GM19324 (cell line): ENCODE data around the gene OR4D2.

Experiments
- ATAC-seq: cut with Tn5 transposase; IDR thresholded peaks from one replicate; pipeline ENCODE4 v1.9.1; 2021; ENCODE audit warnings: mild to moderate bottlenecking, moderate library complexity; ENCODE audit not compliant: unreplicated experiment, low FRiP score

The OR4D2 gene

GRCh38 chr17:58172369-58173071, 5.7 kb downstream of the OR4D2 start:
- ATAC-seq: no peak

GRCh38 chr17:58174871-58175270, 8.1 kb downstream of the OR4D2 start:
- ATAC-seq: no peak

- ATAC-seq: no peak
These were observed 9.4 kb downstream of the OR4D2 start for GRCh38 chr17:58176200-58176599.

- ATAC-seq: no peak
These were observed 15.0 kb downstream of the OR4D2 start for GRCh38 chr17:58181796-58182195.

- no peak for ATAC-seq
These were observed 16.7 kb downstream of the OR4D2 start for GRCh38 chr17:58183514-58183913.

- ATAC-seq: no peak
These were observed 17.7 kb downstream of the OR4D2 start for GRCh38 chr17:58184308-58184985.

- no peak for ATAC-seq
These were observed 18.4 kb downstream of the OR4D2 start for GRCh38 chr17:58184986-58185761.

- no peak for ATAC-seq
These were observed 19.8 kb downstream of the OR4D2 start for GRCh38 chr17:58186591-58186990.

- no peak for ATAC-seq
These were observed 20.3 kb downstream of the OR4D2 start for GRCh38 chr17:58187063-58187462.

- ATAC-seq: no peak
These were observed 20.9 kb downstream of the OR4D2 start for GRCh38 chr17:58187675-58188074.

GRCh38 chr17:58189436-58190146, 22.8 kb downstream of the OR4D2 start:
- ATAC-seq: no peak

GRCh38 chr17:58191241-58191896, 24.6 kb downstream of the OR4D2 start:
- ATAC-seq: no peak

- no peak for ATAC-seq
These were observed 25.8 kb downstream of the OR4D2 start, which contains the start of gene EPX for GRCh38 chr17:58192612-58193011. Gene EPX (plus strand): TSS chr17:58192726. CDS start chr17:58192847, 121 bp downstream.

GRCh38 chr17:58193641-58194255, 27.0 kb downstream of the OR4D2 start:
- ATAC-seq: no peak

GRCh38 chr17:58195518-58196123, 28.8 kb downstream of the OR4D2 start:
- no peak for ATAC-seq

- ATAC-seq: no peak
These were observed 29.8 kb downstream of the OR4D2 start for GRCh38 chr17:58196610-58197009.

- no peak for ATAC-seq
These were observed 33.3 kb downstream of the OR4D2 start for GRCh38 chr17:58200024-58200633.

- ATAC-seq: no peak
These were observed 36.1 kb downstream of the OR4D2 start for GRCh38 chr17:58202859-58203258.

- ATAC-seq: no peak
These were observed 38.0 kb downstream of the OR4D2 start for GRCh38 chr17:58204796-58205195.
